Hypothalamus (tissue), 51 donors: ENCODE data around the gene CCDC174.
A peak's percentile ranks its signal among the peaks of the same experiment; 100 is the strongest.
"Not testable (repeated sequence)": the region's sequence is repeated elsewhere in the genome, so short reads cannot be mapped to it uniquely, and the experiment has no call there.

Source experiments
- DNase-seq, 51 donors: peaks; one replicate each; lab custom pipeline; 2025; lab: John Stamatoyannopoulos, UW

CCDC174 gene

GRCh38 chr3:14651440-14652251 lies at the start of gene CCDC174:
Gene CCDC174, plus strand, starts transcription at chr3:14651762. Its CDS starts 75 bp downstream, at chr3:14651837.
- DNase-seq = peak; percentile 52 to 99 (median 93)

GRCh38 chr3:14602006-14602803 lies 49.4 kb upstream of the CCDC174 start:
- DNase-seq = no peak

- DNase-seq = peak in 1 of 51 donors; percentile 5
Observed at GRCh38 chr3:14602804-14603644, 48.5 kb upstream of the CCDC174 start.

- no peak for DNase-seq
Observed at GRCh38 chr3:14605067-14605466, 46.5 kb upstream of the CCDC174 start.

GRCh38 chr3:14605744-14606143 lies 45.8 kb upstream of the CCDC174 start:
- no peak for DNase-seq

- DNase-seq = no peak
Observed at GRCh38 chr3:14606669-14607339, 44.8 kb upstream of the CCDC174 start.

- no peak for DNase-seq
Observed at GRCh38 chr3:14608298-14608697, 43.3 kb upstream of the CCDC174 start.

- not testable (repeated sequence) for DNase-seq
Observed at GRCh38 chr3:14609058-14609457, 42.5 kb upstream of the CCDC174 start.

- DNase-seq = no peak
Observed at GRCh38 chr3:14609506-14609905, 42.1 kb upstream of the CCDC174 start.

- DNase-seq = no peak
Observed at GRCh38 chr3:14609941-14610340, 41.6 kb upstream of the CCDC174 start.

- no peak for DNase-seq
Observed at GRCh38 chr3:14614189-14614588, 37.4 kb upstream of the CCDC174 start.

GRCh38 chr3:14614862-14615261 lies 36.7 kb upstream of the CCDC174 start:
- DNase-seq = no peak

GRCh38 chr3:14616606-14617507 lies 34.7 kb upstream of the CCDC174 start:
- DNase-seq = no peak

- no peak for DNase-seq
Observed at GRCh38 chr3:14617508-14618023, 34.0 kb upstream of the CCDC174 start.

- no peak for DNase-seq
Observed at GRCh38 chr3:14619605-14620004, 32.0 kb upstream of the CCDC174 start.

- peak in 4 of 51 donors; percentile 12 to 27 (median 19) for DNase-seq
Observed at GRCh38 chr3:14620512-14620911, 31.1 kb upstream of the CCDC174 start.

- no peak for DNase-seq
Observed at GRCh38 chr3:14621093-14621492, 30.5 kb upstream of the CCDC174 start.

GRCh38 chr3:14622368-14622767 lies 29.2 kb upstream of the CCDC174 start:
- no peak for DNase-seq

- peak in 5 of 51 donors; percentile 8 to 25 (median 11) for DNase-seq
Observed at GRCh38 chr3:14623569-14624051, 28.0 kb upstream of the CCDC174 start.
